AG04450 (cell line): ENCODE measurements around the gene NSD1. TPM values are rescaled to one million over a fixed set of nuclear protein-coding genes. Genes with fewer than 3 reads are reported as not detected.

Source experiments
- CTCF ChIA-PET: fragments of 300-600, 350-600 bp; formaldehyde crosslinking; extraction: SDS; loops from one replicate; lab custom pipeline; 2022; ENCODE audit warnings: antibody characterized with exemption, inconsistent platforms; lab: Charles Lee
- POLR2A ChIA-PET: fragments of 350-600 bp; formaldehyde crosslinking; extraction: SDS; loops from one replicate; lab custom pipeline; 2021; ENCODE audit warnings: antibody characterized with exemption, inconsistent platforms; lab: Yijun Ruan, JAX
- DNase-seq: peaks from one replicate; pipeline ENCODE4 v3.0.0-alpha.2; 2011; ENCODE audit warnings: low read depth, low spot score
- H3K27ac ChIP-seq: one replicate; pipeline ENCODE4 v1.5.1; 2012; ENCODE audit warnings: low read depth, low read length, control low read depth
- H3K27me3 ChIP-seq: one replicate; pipeline ENCODE4 v1.6.0; 2012; ENCODE audit warnings: low read length; ENCODE audit not compliant: control insufficient read depth, insufficient read depth
- H3K4me3 ChIP-seq: 2 replicates; pipeline ENCODE4 v1.5.1; 2011; ENCODE audit warnings: mild to moderate bottlenecking, low read depth, low read length, control low read depth
- H3K9me3 ChIP-seq: 2 replicates; pipeline ENCODE4 v1.5.1; 2012; ENCODE audit warnings: low read length; ENCODE audit not compliant: control insufficient read depth, insufficient read depth
- CTCF ChIP-seq: IDR thresholded peaks from 2 replicates; pipeline ENCODE4 v1.5.1; 2011; ENCODE audit warnings: low read depth, low read length, control low read depth, inconsistent platforms
- polyA plus RNA-seq: library from polyadenylated mRNA; depleted of rRNA; stranded (reverse); fragments of >200 nt; gene quantifications from 2 replicates; pipeline ENCODE4 v1.2.3, GENCODE V29; 2011

Gene NSD1
- polyA plus RNA-seq, 1 experiment: 33.4 TPM

- ChIA-PET POLR2A (no interaction called here), CTCF (interaction anchor here (2.4 kb wide), 1 partner anchor 17 kb away, joined by 9 read pairs; no protein-coding TSS in a partner anchor)
- no peak for TF ChIP-seq CTCF
- Histone ChIP-seq H3K4me3 (no peak overlapping the region), H3K27me3 (no peaks in the 10 kb centered on the region), H3K9me3 (no peaks in the 10 kb centered on the region; the same call in 1 of the 2 replicates), H3K27ac (no peak overlapping the region)
- DNase-seq: no peak
Observed at GRCh38 chr5:177130211-177131018, 3.2 kb upstream of the NSD1 start.

GRCh38 chr5:177131019-177131320 is 2.6 kb upstream of the NSD1 start:
- Histone ChIP-seq H3K9me3 (no peaks in the 10 kb centered on the region; the same call in 1 of the 2 replicates), H3K27me3 (no peaks in the 10 kb centered on the region), H3K27ac (no peak overlapping the region), H3K4me3 (no peak overlapping the region)
- CTCF ChIA-PET: interaction anchor here (0.6 to 2.4 kb wide), 2 partner anchors 17 to 29 kb away, joined by 3 to 9 read pairs; no protein-coding TSS in a partner anchor
- POLR2A ChIA-PET: no interaction called here
- DNase-seq: no peak
- TF ChIP-seq CTCF: no peak

GRCh38 chr5:177131352-177132135 is 2.0 kb upstream of the NSD1 start:
- POLR2A ChIA-PET: no interaction called here
- Histone ChIP-seq H3K27me3 (no peaks in the 10 kb centered on the region), H3K4me3 (no peak overlapping the region), H3K27ac (no peak overlapping the region), H3K9me3 (no peaks in the 10 kb centered on the region; the same call in 1 of the 2 replicates)
- TF ChIP-seq CTCF: no peak
- CTCF ChIA-PET: interaction anchor here (0.6 to 2.4 kb wide), 2 partner anchors 18 to 30 kb away, joined by 3 to 9 read pairs; no protein-coding TSS in a partner anchor
- no peak for DNase-seq

GRCh38 chr5:177132136-177133095 is 1.2 kb upstream of the NSD1 start:
- no peak overlapping the region for H3K4me3 ChIP-seq

More at GRCh38 chr5:177132136-177133095, 1.2 kb upstream of the NSD1 start:
- Histone ChIP-seq H3K27ac (no peak overlapping the region), H3K27me3 (no peaks in the 10 kb centered on the region), H3K9me3 (no peaks in the 10 kb centered on the region; the same call in 1 of the 2 replicates)
- no peak for TF ChIP-seq CTCF
- ChIA-PET POLR2A (no interaction called here), CTCF (no interaction called here)
- no peak for DNase-seq
